Esophagus muscularis mucosa (tissue), 4 donors: ENCODE results near the gene AP2A1. TPM values are rescaled to one million over a fixed set of nuclear protein-coding genes. Genes with fewer than 3 reads are reported as not detected.

ENCODE experiments used
- DNase-seq: peaks from one replicate; pipeline ENCODE4 v3.0.0-alpha.2; 2017; ENCODE audit errors: extremely low spot score
- H3K27ac ChIP-seq, 4 donors: fragments of 200-600 bp; sonication (generic); replicated peaks in 1 of 4; 1 replicate in 3 of 4; 2 replicates in 1 of 4; pipeline ENCODE4 v1.5.1; 2016 to 2019; ENCODE audit warnings: mild to moderate bottlenecking in 1 of 4
- H3K27me3 ChIP-seq, 4 donors: fragments of 200-600 bp; sonication (generic); one replicate each; pipeline versions ENCODE4 v1.5.1 to v1.6.0; 2016 to 2019
- H3K36me3 ChIP-seq, 4 donors: fragments of 200-600 bp; sonication (generic); one replicate each; pipeline ENCODE4 v1.5.1; 2016 to 2019
- H3K4me1 ChIP-seq, 4 donors: fragments of 200-600 bp; sonication (generic); one replicate each; pipeline ENCODE4 v1.5.1; 2016 to 2019
- H3K4me3 ChIP-seq, 4 donors: fragments of 200-600 bp; sonication (generic); 1 replicate in 2 of 4; 2 replicates in 2 of 4; pipeline ENCODE4 v1.5.1; 2016 to 2019; ENCODE audit warnings: mild to moderate bottlenecking in 4 of 4, moderate library complexity in 1 of 4
- H3K9me3 ChIP-seq, 4 donors: fragments of 200-600 bp; sonication (generic); 1 replicate in 3 of 4; 2 replicates in 1 of 4; pipeline ENCODE4 v1.5.1; 2016 to 2019
- EP300 ChIP-seq: sonication (generic); formaldehyde crosslinking; IDR thresholded peaks from one replicate; pipeline ENCODE4 v1.6.1; 2017; ENCODE audit warnings: antibody characterized with exemption
- POLR2A ChIP-seq: fragments of 450-650 bp; IDR thresholded peaks from one replicate; pipeline ENCODE4 v1.6.1; 2017; ENCODE audit warnings: antibody characterized with exemption, moderate library complexity, mild to moderate bottlenecking, low read depth
- POLR2AphosphoS5 ChIP-seq, 2 donors: sonication (generic); formaldehyde crosslinking; IDR thresholded peaks; one replicate each; pipeline ENCODE4 v1.6.1; 2017; ENCODE audit warnings: antibody characterized with exemption in 2 of 2
- WGBS: methylation state at CpG from one replicate; pipeline ENCODE4 v1.1.5; 2018; 5-methylcytosine and 5-hydroxymethylcytosine counted together
- intact Hi-C: fragments of 100-400 bp; cut with DNase I; formaldehyde crosslinking; loops from one replicate; pipeline ENCODE4 v1.15.1; 2023
- total RNA-seq, 4 donors: library from RNA; depleted of rRNA; stranded (reverse); fragments of >200 nt; gene quantifications; one replicate each; pipeline versions ENCODE4 v1.1.0 to v1.2.1, GENCODE V29; 2016
- TF ChIP-seq, protein P1 (sequence below), 3 experiments: fragments of 200-600 bp in 2 of 3; fragments of 450-650 bp in 1 of 3; sonication (generic) in 2 of 3; IDR thresholded peaks; one replicate each; pipeline ENCODE4 v1.5.1; 2017 to 2019; ENCODE audit warnings: antibody characterized with exemption in 3 of 3, mild to moderate bottlenecking in 2 of 3, moderate library complexity in 1 of 3

AP2A1 gene
- total RNA-seq, 4 donors from 2014 or later: 56.9 to 114 (median 87.8) TPM

DNA sequence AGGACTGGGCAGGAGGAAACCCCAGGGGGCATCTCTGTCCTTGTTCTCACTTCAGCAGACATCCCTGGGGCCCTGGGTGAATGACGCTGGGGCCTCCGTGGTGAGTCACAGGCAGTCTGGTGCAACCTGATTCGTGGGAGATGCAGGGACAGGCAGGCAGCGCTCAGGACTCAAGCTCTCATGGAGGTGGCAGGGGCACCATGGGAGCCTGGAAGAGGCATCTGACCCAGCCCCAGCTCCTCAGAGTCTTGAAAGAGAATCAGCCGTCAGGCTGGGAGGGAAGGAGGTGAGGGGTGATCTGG, 70.2 kb downstream of the AP2A1 start:
- DNase-seq: no peak
- no peaks in the 10 kb centered on the region for H3K27me3 ChIP-seq
- peaks cover 48 to 85% (median 82%) of the 10 kb centered on the region in 4 donors for H3K36me3 ChIP-seq
- H3K9me3 ChIP-seq: no peaks in the 10 kb centered on the region
- TF ChIP-seq, protein P1, sequence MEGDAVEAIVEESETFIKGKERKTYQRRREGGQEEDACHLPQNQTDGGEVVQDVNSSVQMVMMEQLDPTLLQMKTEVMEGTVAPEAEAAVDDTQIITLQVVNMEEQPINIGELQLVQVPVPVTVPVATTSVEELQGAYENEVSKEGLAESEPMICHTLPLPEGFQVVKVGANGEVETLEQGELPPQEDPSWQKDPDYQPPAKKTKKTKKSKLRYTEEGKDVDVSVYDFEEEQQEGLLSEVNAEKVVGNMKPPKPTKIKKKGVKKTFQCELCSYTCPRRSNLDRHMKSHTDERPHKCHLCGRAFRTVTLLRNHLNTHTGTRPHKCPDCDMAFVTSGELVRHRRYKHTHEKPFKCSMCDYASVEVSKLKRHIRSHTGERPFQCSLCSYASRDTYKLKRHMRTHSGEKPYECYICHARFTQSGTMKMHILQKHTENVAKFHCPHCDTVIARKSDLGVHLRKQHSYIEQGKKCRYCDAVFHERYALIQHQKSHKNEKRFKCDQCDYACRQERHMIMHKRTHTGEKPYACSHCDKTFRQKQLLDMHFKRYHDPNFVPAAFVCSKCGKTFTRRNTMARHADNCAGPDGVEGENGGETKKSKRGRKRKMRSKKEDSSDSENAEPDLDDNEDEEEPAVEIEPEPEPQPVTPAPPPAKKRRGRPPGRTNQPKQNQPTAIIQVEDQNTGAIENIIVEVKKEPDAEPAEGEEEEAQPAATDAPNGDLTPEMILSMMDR (IDR thresholded peaks at IDR 0.05): no peak
- TF ChIP-seq EP300 (no peak), POLR2A (no peak)
- H3K27ac ChIP-seq: no peak overlapping the region
- intact Hi-C loops: no loop called here
- H3K4me1 ChIP-seq: no peaks in the 10 kb centered on the region
- WGBS: 97% methylated on average over 5 of the region's 5 CpGs
- no peak overlapping the region for H3K4me3 ChIP-seq

DNA sequence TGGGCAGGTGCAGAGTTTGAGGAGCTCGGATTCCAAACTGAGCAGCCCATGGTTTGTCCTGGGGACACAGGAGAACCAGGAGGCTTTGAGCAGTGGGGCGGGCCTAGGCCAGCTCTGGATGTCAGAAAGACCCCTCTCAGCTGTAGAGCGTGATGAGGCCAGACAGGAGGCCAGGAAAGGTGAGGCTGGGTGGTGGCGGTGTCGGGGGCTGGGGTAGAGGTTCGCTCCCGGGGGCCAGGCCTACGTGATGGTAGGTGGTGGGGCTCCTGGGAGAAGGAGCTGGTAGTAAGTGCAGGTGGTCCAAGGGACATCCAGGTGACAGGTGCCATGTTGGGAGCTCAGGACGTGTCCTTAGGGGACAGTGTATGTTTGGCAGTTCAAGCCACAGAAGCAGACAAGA, 70.6 kb downstream of the AP2A1 start:
- Histone ChIP-seq H3K36me3 (peaks cover 43 to 80% (median 78%) of the 10 kb centered on the region in 4 donors), H3K27me3 (no peaks in the 10 kb centered on the region)
- WGBS: 95% methylated on average over 9 of the region's 9 CpGs

DNA sequence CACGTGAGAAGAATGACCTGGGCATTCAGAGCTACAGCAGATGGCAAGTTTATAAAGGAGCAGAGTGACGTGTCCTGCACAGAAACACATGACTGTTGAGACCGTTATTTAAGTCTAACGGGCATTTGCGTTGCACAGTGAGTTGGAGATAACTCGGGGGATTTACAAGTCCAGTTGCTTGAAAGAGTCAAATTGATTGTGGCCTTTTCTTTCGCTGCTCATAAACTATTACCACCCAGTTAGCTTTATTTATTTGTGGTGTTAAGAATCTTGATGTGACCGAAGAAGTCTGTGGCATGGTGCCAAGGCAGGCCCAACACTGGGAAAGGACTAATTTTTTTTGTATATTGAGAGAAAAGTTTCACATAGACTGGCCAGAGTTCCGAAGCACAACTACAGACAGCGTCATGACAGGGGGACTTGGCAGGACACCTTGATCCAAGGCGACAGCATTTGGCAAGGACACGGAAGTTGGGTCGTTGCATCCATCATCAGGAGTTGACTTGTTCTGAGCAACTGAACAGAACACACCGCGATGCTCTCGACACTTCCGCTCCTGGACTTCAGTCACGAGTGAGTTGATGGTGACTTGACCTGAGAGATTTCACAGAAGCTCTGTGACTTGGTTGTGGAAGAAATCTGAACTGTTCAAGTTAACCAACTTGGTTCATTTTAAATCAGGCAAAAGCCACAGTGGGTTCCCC, 72.2 kb downstream of the AP2A1 start:
- H3K4me3 ChIP-seq: no peak overlapping the region
- intact Hi-C loops: no loop called here
- peaks cover 27 to 64% (median 62%) of the 10 kb centered on the region in 4 donors for H3K36me3 ChIP-seq
- no peaks in the 10 kb centered on the region for H3K27me3 ChIP-seq
- no peaks in the 10 kb centered on the region for H3K4me1 ChIP-seq
- H3K27ac ChIP-seq: no peak overlapping the region
- WGBS: 90% methylated on average over 18 of the region's 18 CpGs
- H3K9me3 ChIP-seq: no peaks in the 10 kb centered on the region
- no peak for TF ChIP-seq EP300
- no peak for TF ChIP-seq POLR2AphosphoS5 (IDR thresholded peaks at IDR 0.05)
- TF ChIP-seq, protein P1 (IDR thresholded peaks at IDR 0.05): no peak
- no peak for TF ChIP-seq POLR2A
- DNase-seq: no peak

More for the DNA sequence above, 70.6 kb downstream of the AP2A1 start:
- TF ChIP-seq EP300 (no peak), POLR2A (no peak)
- TF ChIP-seq, protein P1 (IDR thresholded peaks at IDR 0.05): no peak
- H3K4me3 ChIP-seq: no peak overlapping the region
- intact Hi-C loops: no loop called here
- no peak overlapping the region for H3K27ac ChIP-seq
- no peak for DNase-seq
- H3K4me1 ChIP-seq: no peaks in the 10 kb centered on the region
- no peaks in the 10 kb centered on the region for H3K9me3 ChIP-seq

DNA sequence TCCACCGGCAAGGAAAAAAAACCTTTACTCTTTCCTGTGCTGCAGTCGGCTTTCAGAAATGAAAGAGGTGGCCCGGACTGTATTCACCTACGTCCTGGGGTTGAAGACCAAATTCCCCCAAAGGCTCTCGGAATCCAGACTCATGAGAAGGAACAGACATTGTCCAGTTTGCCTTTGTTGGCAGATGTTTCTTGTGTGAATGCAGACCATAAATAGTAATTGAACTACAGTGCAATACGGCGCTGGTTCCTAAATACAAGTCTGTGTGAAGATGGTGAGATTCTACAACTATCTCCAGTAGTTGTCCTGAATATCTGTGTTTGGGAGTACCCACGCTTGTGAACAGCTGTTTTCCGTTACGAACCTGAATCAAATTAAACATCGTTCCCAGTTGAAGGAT, 72.9 kb downstream of the AP2A1 start:
- no peak for DNase-seq
- no peaks in the 10 kb centered on the region for H3K27me3 ChIP-seq
- 88% methylated on average over 11 of the region's 11 CpGs for WGBS
- intact Hi-C loops: no loop called here
- H3K9me3 ChIP-seq: no peaks in the 10 kb centered on the region
- peaks cover 20 to 57% (median 55%) of the 10 kb centered on the region in 4 donors for H3K36me3 ChIP-seq
- no peaks in the 10 kb centered on the region for H3K4me1 ChIP-seq
- no peak overlapping the region for H3K27ac ChIP-seq
- no peak overlapping the region for H3K4me3 ChIP-seq
- TF ChIP-seq POLR2A (no peak), EP300 (no peak), POLR2AphosphoS5 (IDR thresholded peaks at IDR 0.05) (no peak)
- TF ChIP-seq, protein P1 (IDR thresholded peaks at IDR 0.05): no peak

DNA sequence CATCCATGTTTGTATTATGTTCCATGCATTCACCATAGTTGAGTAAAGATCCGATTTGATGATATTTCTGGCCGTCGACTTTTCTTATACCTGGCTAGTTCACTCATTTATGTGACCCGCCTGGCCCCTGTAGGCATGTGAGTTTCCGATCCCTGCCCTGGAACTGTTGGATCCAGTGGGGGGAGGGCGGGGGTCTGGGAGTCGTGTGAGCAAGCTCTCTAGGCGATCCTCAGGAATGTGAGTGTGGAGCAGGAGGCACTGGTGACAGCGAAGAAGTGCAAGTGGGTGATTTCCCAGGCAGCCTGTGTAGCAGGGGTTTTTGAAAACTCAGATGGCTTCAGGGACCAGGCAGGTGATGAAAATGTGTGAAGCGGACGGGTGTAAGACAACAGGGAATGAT, 73.5 kb downstream of the AP2A1 start:
- intact Hi-C loops: no loop called here
- no peak for DNase-seq
- Histone ChIP-seq H3K4me1 (no peaks in the 10 kb centered on the region), H3K27me3 (no peaks in the 10 kb centered on the region), H3K9me3 (no peaks in the 10 kb centered on the region), H3K4me3 (no peak overlapping the region), H3K36me3 (peaks cover 14 to 51% (median 49%) of the 10 kb centered on the region in 4 donors), H3K27ac (no peak overlapping the region)
- 87% methylated on average over 11 of the region's 11 CpGs for WGBS
- TF ChIP-seq, protein P1 (IDR thresholded peaks at IDR 0.05): no peak
- TF ChIP-seq EP300 (no peak), POLR2AphosphoS5 (IDR thresholded peaks at IDR 0.05) (no peak), POLR2A (no peak)
